Stimulated activated naive CD4-positive, alpha-beta T cell (primary cell): ENCODE measurements around the gene EGR1.
A peak's percentile ranks its signal among the peaks of the same experiment; 100 is the strongest.
"Not testable (repeated sequence)": the region's sequence is repeated elsewhere in the genome, so short reads cannot be mapped to it uniquely, and the experiment has no call there.

Experiments
- DNase-seq, 6 experiments: peaks; one replicate each; lab custom pipeline; 2025; lab: John Stamatoyannopoulos, UW

Gene EGR1

GRCh38 chr5:138469540-138470321 lies 4.5 kb downstream of the EGR1 start:
- peak in 1 of 6 experiments; percentile 26 for DNase-seq

DNA sequence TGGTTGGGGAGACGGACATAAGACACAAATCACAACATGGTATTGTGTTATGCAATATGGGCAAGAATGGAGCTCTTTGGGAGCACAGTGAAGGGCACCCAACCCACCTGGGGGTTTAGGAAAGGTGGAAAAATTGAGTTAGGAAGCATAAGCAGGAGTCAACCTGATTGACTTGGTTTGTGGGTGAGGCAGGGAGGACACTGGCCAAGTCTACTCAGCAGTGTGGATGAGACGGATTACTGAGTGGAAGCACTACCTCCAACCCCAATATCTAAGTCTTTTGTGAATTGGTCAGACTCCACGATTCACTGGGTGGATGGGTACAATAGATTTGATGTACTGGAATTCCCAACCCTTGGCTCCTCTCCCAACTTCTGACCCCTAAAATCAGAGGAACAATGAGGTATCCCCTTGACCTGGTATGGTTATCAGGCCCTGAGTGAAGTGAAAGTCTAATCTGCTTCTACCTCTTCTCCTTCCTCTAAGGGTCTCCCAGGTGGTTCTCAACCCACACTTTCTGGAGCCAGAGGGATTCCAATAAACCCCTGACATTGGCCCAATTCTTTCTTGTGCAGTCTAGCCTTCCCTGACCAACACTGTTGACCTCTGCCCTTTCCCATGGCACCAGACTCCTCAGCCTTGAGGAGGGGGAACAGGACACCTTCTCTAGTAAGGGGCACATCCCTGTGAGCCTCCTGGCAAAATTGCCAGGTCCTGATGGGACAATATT lies 5.2 kb downstream of the EGR1 start:
- DNase-seq, result no peak

- no peak for DNase-seq
Measured at GRCh38 chr5:138471052-138471361, 5.7 kb downstream of the EGR1 start.

GRCh38 chr5:138472353-138472752 lies 7.1 kb downstream of the EGR1 start:
- DNase-seq, result no peak

DNA sequence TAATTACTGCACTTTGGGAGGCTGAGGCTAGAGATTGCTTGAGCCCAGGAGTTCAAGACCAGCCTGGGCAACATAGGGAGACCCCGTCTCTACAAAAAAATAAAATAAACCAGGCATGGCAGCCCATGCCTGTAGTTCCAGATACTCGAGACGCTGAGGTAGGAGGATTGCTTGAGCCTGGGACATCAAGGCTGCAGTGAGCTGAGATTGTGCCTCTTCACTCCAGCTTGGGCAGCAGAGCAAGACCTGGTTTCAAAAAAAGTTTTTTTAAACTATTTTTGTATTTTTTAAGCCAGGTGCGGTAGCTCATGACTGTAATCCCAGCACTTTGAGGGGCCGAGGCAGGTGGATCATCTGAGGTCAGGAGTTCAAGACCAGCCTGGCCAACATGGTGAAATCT lies 7.9 kb downstream of the EGR1 start:
- DNase-seq, result not testable (repeated sequence)

DNA sequence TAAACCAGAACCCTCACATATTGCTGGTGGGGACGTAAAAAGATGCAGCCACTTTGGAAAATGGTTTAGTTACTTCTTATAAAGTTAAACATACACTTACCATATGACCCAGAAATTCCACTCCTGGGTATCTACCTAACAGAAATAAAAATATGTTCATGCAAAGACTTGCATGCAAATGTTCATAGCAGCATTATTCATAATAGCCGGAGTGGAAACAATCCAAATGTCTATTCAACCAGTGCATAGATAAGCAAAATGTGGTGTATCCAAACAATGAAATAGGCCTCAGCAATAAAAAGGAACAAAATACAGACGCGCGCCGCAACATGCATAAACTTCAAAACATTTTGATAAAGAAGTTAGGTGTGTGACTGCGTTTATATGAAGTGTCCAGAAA lies 11.6 kb downstream of the EGR1 start:
- no peak for DNase-seq

GRCh38 chr5:138482638-138483037 lies 17.4 kb downstream of the EGR1 start:
- no peak for DNase-seq

- no peak for DNase-seq
Measured at GRCh38 chr5:138488481-138488945, 23.2 kb downstream of the EGR1 start.

DNA sequence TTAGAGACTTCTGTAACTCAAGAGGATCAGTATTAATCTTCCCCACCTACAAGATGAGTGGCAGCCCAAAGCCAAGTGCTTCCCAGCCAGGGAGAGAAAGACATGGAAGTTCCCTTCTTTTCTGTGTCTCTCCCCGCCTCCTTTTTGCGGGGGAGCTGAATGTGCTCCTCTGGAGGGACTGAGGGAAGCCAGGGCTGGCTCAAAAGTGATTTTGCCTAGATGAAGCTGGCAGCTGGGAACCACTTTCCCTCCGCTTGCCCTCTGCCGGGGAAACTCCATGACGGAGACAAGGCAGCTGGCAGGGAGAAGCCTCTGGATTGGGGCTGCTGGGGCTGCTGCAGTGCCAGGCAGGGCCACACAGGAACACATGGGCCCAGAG lies 24.4 kb downstream of the EGR1 start:
- DNase-seq, result no peak

- DNase-seq, result no peak
Measured at GRCh38 chr5:138490648-138491283, 25.5 kb downstream of the EGR1 start.

- DNase-seq, result no peak
Measured at GRCh38 chr5:138491284-138491648, 26.0 kb downstream of the EGR1 start.

DNA sequence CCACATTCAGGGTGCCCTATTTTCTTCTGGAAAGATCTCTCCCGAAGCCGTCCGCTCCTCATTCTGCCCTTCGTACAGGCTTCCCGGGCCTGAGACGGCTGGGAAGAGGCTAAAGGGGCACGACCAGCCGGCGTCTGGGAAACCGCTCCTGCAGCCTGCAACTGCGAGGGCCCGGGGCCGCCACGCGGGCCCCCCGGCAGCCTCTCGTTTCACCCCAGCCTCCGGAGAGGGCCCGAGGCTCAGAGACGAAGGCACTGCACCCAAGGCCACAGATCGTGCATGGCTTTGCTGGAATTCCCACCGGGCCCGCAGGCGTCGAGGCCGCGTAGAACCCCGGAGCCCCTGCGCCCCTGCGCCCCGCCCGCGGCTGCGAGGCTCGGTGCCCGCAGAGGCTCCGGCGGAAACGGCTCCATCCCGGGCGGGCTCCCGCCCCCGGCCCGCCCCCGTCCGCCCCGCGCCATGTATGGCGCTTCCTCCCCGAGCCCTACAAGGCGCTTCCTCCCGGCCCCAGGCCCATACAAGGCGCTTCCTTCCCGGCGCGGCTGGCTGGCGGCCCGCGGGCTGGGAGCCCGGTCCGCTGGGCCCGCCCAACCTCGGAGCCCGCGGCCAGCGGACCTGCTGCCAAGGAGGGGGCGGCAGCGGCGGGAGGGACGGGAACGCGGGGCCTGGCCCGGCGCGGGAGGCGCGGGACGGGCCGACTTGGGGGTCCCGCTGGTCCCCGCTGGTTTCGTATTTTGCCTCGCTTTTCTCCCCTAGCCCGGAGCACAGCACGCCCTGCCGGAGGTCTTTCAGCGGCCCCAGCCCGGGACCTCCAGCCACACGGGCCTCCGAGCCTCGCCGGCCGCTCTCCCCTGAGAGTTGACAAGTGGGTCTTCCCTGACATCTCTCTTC lies 26.6 kb downstream of the EGR1 start:
- peak; percentile 69 to 86 (median 82) for DNase-seq

- DNase-seq, result no peak
Measured at GRCh38 chr5:138492560-138493045, 27.3 kb downstream of the EGR1 start.

DNA sequence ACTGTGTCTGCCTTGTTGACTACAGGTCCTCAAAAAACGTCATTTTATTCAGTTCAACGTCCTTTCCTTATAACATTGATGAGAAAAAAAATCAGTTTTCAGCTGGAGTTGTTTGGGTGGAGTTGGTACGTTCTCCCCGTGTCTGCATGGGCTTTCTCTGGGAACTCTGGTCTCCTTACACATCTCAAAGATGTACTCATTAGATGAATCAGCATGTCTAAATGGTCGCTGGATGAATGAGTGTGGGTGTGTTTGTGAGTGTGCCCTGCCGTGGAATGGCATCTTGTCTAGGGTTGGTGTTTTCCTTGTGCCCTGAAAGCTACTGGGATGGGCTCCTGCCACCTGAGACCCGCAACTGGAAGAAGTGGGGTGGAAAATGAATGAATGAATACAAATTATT lies 30.1 kb downstream of the EGR1 start:
- no peak for DNase-seq

GRCh38 chr5:138498376-138498775 lies 33.1 kb downstream of the EGR1 start:
- DNase-seq, result no peak

- no peak for DNase-seq
Measured at GRCh38 chr5:138502121-138502520, 36.8 kb downstream of the EGR1 start.

GRCh38 chr5:138502521-138502920 lies 37.2 kb downstream of the EGR1 start:
- DNase-seq, result no peak

DNA sequence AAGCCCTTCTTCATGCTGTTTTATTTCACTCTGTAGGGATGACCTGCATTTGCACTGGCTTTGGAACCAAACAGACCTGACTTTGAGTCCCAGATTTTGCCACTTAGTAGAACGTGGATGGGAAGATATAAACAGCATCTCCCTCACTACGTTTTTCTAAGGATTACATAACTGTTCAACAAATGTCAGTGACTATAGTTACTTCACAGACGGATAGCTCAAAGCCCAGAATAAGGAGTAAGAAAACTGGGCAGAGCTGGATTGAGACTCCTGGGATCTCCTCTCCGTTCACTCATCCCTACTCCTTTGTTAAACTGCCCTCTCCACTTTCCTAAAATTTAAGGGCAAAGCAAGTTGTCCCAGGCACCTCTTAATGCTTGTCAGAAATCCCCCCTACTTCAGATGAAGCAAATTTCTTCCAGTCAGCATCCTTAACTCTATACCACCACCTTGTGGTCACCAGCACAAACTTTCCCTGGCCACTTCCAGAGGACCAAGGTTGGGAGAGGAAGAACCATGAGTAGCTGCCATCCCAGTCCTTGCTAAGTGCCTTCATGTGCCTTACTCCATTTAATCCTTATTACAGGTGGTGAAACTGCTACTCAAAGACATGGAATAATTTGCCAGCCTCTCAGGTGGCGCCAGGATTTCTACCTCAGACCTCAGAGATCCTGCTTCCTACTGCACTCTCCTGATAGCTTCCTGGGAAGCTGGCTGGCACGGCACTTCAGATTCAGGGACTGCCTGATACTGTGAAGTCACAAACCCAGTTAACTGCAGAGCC lies 38.4 kb downstream of the EGR1 start:
- peak in 5 of 6 experiments; percentile 13 to 48 (median 24) for DNase-seq

- DNase-seq, result no peak
Measured at GRCh38 chr5:138504799-138505198, 39.5 kb downstream of the EGR1 start.

DNA sequence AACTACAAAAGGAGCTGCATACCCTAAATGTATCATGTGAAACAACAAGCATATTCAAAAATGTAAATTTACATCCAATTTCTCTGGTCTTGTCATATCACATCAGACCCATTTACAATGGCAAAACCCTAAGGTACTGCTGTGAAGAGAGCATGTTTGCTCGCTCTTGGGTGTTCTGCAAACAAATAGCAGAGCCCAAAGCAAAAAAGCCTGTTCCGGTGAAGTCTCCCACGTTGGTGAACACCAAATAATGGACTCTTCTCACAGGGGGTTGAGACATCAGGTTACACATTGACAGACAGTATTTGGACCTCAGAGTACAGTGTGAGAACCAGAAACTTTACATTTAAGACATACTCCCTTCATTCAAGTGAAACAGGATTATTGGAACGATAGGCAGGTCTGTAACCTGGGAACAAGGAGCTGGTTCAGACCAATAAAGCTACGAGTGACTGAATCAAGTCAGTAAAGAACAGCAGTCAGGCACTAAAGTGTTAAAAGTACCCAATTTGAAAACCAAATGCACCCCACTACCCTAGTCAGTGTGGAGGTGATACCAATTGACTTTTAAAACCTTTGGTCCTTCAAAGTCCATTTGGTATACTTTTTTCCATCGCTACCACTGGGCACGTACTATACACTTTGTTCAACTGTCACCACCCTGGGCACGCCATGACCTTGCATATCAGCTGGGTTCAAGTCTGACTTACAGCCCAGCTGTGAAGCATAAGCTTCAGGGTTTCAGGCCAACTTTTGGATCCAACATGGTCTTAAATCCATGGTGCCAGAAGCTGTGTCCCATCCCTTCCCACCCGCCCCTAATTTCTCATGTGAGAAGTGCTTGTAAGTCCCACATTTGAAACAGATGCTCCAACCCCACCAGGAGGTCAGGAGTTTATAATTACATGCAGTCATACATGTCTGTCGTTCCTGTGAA lies 41.4 kb downstream of the EGR1 start:
- no peak for DNase-seq
